ENCODE measurements around the gene SMIM10L2A.

Gene SMIM10L2A

DNA sequence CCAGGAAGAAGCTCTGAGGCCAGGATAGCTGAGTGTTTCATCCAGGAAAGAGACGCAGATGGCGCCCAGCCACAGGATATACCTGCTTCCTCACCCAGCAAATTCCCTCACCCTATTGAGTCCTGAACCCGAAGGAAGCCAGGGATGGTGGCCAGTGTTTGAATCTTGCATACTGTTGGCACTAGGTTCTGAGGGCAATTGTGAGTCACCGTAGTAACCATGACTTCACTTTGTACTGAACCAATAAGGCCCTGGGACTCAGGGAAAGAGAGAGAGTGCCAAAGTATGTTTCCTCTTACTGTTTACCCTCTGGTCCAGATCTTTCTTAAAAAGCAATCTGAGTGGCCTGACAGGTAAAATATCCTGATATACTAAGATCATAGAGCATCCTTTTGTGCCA lies 25.6 kb upstream of the SMIM10L2A start (continued):
- TF ChIP-seq, protein P1, sequence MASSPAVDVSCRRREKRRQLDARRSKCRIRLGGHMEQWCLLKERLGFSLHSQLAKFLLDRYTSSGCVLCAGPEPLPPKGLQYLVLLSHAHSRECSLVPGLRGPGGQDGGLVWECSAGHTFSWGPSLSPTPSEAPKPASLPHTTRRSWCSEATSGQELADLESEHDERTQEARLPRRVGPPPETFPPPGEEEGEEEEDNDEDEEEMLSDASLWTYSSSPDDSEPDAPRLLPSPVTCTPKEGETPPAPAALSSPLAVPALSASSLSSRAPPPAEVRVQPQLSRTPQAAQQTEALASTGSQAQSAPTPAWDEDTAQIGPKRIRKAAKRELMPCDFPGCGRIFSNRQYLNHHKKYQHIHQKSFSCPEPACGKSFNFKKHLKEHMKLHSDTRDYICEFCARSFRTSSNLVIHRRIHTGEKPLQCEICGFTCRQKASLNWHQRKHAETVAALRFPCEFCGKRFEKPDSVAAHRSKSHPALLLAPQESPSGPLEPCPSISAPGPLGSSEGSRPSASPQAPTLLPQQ (tag by site-specific recombination; IDR thresholded peaks at IDR 0.05) = no peak
- TF ChIP-seq ZNF302 (tag by site-specific recombination; IDR thresholded peaks at IDR 0.05; ENCODE audit: low read depth) = no peak

DNA sequence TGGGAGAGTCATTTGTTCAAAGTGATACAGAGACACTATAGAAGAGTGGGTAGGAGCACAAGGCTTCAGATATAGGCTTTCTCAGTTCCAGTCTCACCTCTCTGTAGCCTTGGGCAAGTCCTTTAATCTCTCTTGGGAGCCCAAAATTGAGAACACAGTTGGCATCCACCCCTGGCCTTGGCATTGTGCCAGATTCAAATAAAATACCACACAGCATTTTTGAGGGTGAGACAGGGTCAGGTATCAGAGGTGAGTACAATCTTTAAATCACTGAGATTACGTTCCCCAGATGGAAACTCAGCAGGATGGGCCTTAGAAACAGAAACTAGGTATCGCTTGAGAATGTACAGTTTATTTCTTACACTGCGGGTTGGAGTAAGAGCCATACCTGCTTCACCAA lies 25.2 kb upstream of the SMIM10L2A start:
- Histone ChIP-seq H3K36me3 (ENCODE audit: control insufficient read depth in 2 of 2, insufficient read depth in 1 of 2, low read length in 2 of 2) (no peaks in the 10 kb centered on the region), H3K4me1 (ENCODE audit: control insufficient read depth, insufficient read depth, low read length) (no peaks in the 10 kb centered on the region), H3K9me3 (ENCODE audit: control insufficient read depth, insufficient read depth, low read depth, low read length) (no peaks in the 10 kb centered on the region), H3K4me3 (ENCODE audit: low read depth, low read length) (no peak overlapping the region), H3K27ac (ENCODE audit: extremely low read depth, low read depth, low read length) (no peak overlapping the region)
- TF ChIP-seq ZNF184 (tag by site-specific recombination; IDR thresholded peaks at IDR 0.05) (peak; percentile 74; the same call in 1 of the 2 replicates), SCRT1 (tag by site-specific recombination; IDR thresholded peaks at IDR 0.05; ENCODE audit: borderline replicate concordance) (no peak), ZNF544 (tag by site-specific recombination; IDR thresholded peaks at IDR 0.05) (peak; percentile 57; the same call in 1 of the 2 replicates), ZNF792 (tag by site-specific recombination; IDR thresholded peaks at IDR 0.05) (no peak), ZNF529 (tag by site-specific recombination; IDR thresholded peaks at IDR 0.05; ENCODE audit: insufficient replicate concordance) (peak; percentile 18)
- CTCF ChIA-PET = no interaction called here
- POLR2A ChIA-PET = no interaction called here

DNA sequence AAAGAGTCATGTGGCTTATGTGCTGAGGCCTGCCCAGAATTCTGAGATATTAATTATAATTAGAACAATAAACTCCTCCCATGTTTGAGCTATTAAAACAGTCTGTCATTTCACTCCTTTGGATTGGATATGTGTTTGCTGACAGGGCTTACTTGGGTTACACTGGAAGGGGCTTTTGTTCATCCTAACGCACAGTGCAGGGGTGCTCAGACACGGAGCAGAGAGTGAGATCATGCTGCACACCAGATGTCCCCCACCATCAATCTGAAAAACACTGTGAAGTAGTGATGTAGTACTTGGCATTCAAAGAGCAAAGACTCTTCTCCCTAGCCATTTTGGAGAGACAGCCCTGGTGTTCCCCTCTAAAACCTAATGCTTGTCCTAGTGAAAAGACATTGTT lies 24.1 kb upstream of the SMIM10L2A start:
- H3K4me1 ChIP-seq (ENCODE audit: control insufficient read depth, insufficient read depth, low read length) = no peaks in the 10 kb centered on the region
- CTCF ChIA-PET = no interaction called here
- no peak for TF ChIP-seq ZNF549 (tag by site-specific recombination; IDR thresholded peaks at IDR 0.05)
- no peak for TF ChIP-seq ZBTB7A (tag by site-specific recombination; IDR thresholded peaks at IDR 0.05; ENCODE audit: low read depth)
- no peak for TF ChIP-seq ZNF175 (tag by site-specific recombination; IDR thresholded peaks at IDR 0.05)
- TF ChIP-seq TCF7L2 (IDR thresholded peaks at IDR 0.05; ENCODE audit: borderline replicate concordance, low read depth, low read length) = no peak
- TF ChIP-seq, protein P2, sequence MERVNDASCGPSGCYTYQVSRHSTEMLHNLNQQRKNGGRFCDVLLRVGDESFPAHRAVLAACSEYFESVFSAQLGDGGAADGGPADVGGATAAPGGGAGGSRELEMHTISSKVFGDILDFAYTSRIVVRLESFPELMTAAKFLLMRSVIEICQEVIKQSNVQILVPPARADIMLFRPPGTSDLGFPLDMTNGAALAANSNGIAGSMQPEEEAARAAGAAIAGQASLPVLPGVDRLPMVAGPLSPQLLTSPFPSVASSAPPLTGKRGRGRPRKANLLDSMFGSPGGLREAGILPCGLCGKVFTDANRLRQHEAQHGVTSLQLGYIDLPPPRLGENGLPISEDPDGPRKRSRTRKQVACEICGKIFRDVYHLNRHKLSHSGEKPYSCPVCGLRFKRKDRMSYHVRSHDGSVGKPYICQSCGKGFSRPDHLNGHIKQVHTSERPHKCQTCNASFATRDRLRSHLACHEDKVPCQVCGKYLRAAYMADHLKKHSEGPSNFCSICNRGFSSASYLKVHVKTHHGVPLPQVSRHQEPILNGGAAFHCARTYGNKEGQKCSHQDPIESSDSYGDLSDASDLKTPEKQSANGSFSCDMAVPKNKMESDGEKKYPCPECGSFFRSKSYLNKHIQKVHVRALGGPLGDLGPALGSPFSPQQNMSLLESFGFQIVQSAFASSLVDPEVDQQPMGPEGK (tag by site-specific recombination; IDR thresholded peaks at IDR 0.05) = no peak
- no peak for TF ChIP-seq ZNF221 (tag by site-specific recombination; IDR thresholded peaks at IDR 0.05; ENCODE audit: borderline replicate concordance)
- no peak for TF ChIP-seq ZNF140 (tag by site-specific recombination; IDR thresholded peaks at IDR 0.05)
- TF ChIP-seq ZBTB17 (tag by site-specific recombination; IDR thresholded peaks at IDR 0.05) = no peak
- no peak for TF ChIP-seq ZNF394 (tag by site-specific recombination; IDR thresholded peaks at IDR 0.05; ENCODE audit: borderline replicate concordance)
- TF ChIP-seq ZFP41 (tag by site-specific recombination; IDR thresholded peaks at IDR 0.05; ENCODE audit: borderline replicate concordance) = no peak
- TF ChIP-seq MEIS1 (CRISPR knock-in tag; IDR thresholded peaks at IDR 0.05; ENCODE audit: borderline replicate concordance) = no peak
- TF ChIP-seq ZNF791 (tag by site-specific recombination; IDR thresholded peaks at IDR 0.05) = no peak
- TF ChIP-seq ZNF426 (tag by site-specific recombination; IDR thresholded peaks at IDR 0.05) = no peak
- TF ChIP-seq, protein P3, sequence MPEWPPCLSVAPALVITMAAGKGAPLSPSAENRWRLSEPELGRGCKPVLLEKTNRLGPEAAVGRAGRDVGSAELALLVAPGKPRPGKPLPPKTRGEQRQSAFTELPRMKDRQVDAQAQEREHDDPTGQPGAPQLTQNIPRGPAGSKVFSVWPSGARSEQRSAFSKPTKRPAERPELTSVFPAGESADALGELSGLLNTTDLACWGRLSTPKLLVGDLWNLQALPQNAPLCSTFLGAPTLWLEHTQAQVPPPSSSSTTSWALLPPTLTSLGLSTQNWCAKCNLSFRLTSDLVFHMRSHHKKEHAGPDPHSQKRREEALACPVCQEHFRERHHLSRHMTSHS (tag by site-specific recombination; IDR thresholded peaks at IDR 0.05) = no peak
- no peak for TF ChIP-seq IKZF3 (tag by site-specific recombination; IDR thresholded peaks at IDR 0.05)
- H3K9me3 ChIP-seq (ENCODE audit: control insufficient read depth, insufficient read depth, low read depth, low read length) = no peaks in the 10 kb centered on the region
- no peaks in the 10 kb centered on the region for H3K36me3 ChIP-seq (ENCODE audit: control insufficient read depth in 2 of 2, insufficient read depth in 1 of 2, low read length in 2 of 2)
- H3K27ac ChIP-seq (ENCODE audit: extremely low read depth, low read depth, low read length) = no peak overlapping the region
- no peak overlapping the region for H3K4me3 ChIP-seq (ENCODE audit: low read depth, low read length)
- POLR2A ChIA-PET = no interaction called here

Measured in HEK293 (cell line).